HG02852 (cell line): Measurements from ENCODE around the gene ZMAT3.
"Not testable (repeated sequence)": the region's sequence is repeated elsewhere in the genome, so short reads cannot be mapped to it uniquely, and the experiment has no call there.

Experiments used
- ATAC-seq: cut with Tn5 transposase; IDR thresholded peaks from one replicate; pipeline ENCODE4 v1.9.1; 2021; ENCODE audit warnings: mild to moderate bottlenecking, moderate library complexity; ENCODE audit not compliant: unreplicated experiment

ZMAT3 gene

GRCh38 chr3:179071323-179072099, at the start of gene ZMAT3:
Gene ZMAT3 (minus strand): TSS chr3:179071809. CDS start chr3:179067752, 4,057 bp downstream.
- peak; percentile 54 for ATAC-seq

GRCh38 chr3:179116816-179117215, 45.2 kb upstream of the ZMAT3 start:
- no peak for ATAC-seq

GRCh38 chr3:179115444-179115843, 43.8 kb upstream of the ZMAT3 start:
- ATAC-seq = not testable (repeated sequence)

- ATAC-seq = no peak
These were observed 42.3 kb upstream of the ZMAT3 start for GRCh38 chr3:179113903-179114302.

GRCh38 chr3:179108086-179108485, 36.5 kb upstream of the ZMAT3 start:
- no peak for ATAC-seq

- ATAC-seq = no peak
These were observed 36.0 kb upstream of the ZMAT3 start for GRCh38 chr3:179107617-179108016.

GRCh38 chr3:179105881-179106280, 34.3 kb upstream of the ZMAT3 start:
- no peak for ATAC-seq

GRCh38 chr3:179100652-179101051, 29.0 kb upstream of the ZMAT3 start:
- no peak for ATAC-seq

GRCh38 chr3:179098388-179099077, 26.9 kb upstream of the ZMAT3 start:
- ATAC-seq = no peak

GRCh38 chr3:179093807-179094206, 22.2 kb upstream of the ZMAT3 start:
- no peak for ATAC-seq

GRCh38 chr3:179091113-179091512, 19.5 kb upstream of the ZMAT3 start:
- ATAC-seq = peak; percentile 62

GRCh38 chr3:179088306-179088705, 16.7 kb upstream of the ZMAT3 start:
- no peak for ATAC-seq

- ATAC-seq = peak; percentile 75
These were observed 12.4 kb upstream of the ZMAT3 start for GRCh38 chr3:179083977-179084376.

- no peak for ATAC-seq
These were observed 10.8 kb upstream of the ZMAT3 start for GRCh38 chr3:179082416-179082815.

GRCh38 chr3:179081885-179082284, 10.3 kb upstream of the ZMAT3 start:
- no peak for ATAC-seq

- ATAC-seq = no peak
These were observed 7.9 kb upstream of the ZMAT3 start for GRCh38 chr3:179079537-179079936.

- ATAC-seq = peak; percentile 38
These were observed 4.8 kb upstream of the ZMAT3 start for GRCh38 chr3:179076243-179077027.

- peak; percentile 38 for ATAC-seq
These were observed 3.0 kb upstream of the ZMAT3 start for GRCh38 chr3:179074656-179075055.

- ATAC-seq = no peak
These were observed 2.2 kb upstream of the ZMAT3 start for GRCh38 chr3:179073816-179074215.

GRCh38 chr3:179072100-179072438, 460 bp upstream of the ZMAT3 start:
- peak; percentile 22 for ATAC-seq

- no peak for ATAC-seq
These were observed 634 bp downstream of the ZMAT3 start for GRCh38 chr3:179071027-179071322.
